Activated T-cell treated with anti-CD3 and anti-CD28 coated beads for 1 hour (primary cell): Measurements from ENCODE around the gene CDA.
A peak's percentile ranks its signal among the peaks of the same experiment; 100 is the strongest.

ENCODE experiments used
- DNase-seq: peaks from one replicate; pipeline ENCODE4 v3.0.0-alpha.2; 2020; ENCODE audit warnings: low read depth

CDA gene

GRCh38 chr1:20615946-20616846 lies 27.3 kb downstream of the CDA start:
- no peak for DNase-seq

GRCh38 chr1:20616847-20617487 lies 28.1 kb downstream of the CDA start:
- no peak for DNase-seq

- no peak for DNase-seq
These were observed 29.7 kb downstream of the CDA start for GRCh38 chr1:20618550-20618949.

GRCh38 chr1:20619999-20620398 lies 31.1 kb downstream of the CDA start:
- no peak for DNase-seq

DNA sequence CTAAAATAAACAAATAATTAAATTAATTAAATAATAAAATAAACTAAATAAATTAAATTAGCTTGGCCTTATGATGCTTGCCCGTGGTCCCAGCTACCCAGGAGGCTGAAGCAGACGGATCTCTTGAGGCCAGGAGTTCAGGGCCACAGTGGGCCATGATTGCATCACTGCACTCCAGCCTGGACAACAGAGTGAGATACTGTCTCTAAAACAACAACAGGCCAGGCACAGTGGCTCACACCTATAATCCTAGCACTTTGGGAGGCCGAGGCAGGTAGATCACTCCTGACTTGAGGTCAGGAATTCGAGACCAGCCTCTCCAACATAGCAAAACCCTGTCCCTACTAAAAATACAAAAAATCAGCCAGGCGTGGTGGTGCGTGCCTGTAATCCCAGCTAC lies 32.1 kb downstream of the CDA start:
- no peak for DNase-seq

DNA sequence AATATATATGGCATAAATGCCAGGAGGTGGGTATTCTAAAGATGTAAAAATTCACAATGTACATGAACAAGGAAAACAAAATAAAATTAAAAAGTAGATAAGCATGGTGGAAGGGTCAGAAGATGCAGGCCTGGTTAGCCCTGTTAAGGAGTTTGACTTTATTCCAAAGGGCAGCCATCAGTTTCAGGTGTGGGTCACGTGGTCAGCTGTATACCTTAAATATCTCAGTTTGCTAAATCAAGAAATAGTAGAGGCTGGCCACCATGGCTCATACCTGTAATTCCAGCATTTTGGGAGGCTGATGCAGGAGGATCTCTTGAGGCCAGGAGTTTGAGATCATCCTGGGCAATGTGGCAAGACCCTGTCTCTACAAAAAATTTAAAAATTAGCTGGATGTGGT lies 35.8 kb downstream of the CDA start:
- DNase-seq: no peak

DNA sequence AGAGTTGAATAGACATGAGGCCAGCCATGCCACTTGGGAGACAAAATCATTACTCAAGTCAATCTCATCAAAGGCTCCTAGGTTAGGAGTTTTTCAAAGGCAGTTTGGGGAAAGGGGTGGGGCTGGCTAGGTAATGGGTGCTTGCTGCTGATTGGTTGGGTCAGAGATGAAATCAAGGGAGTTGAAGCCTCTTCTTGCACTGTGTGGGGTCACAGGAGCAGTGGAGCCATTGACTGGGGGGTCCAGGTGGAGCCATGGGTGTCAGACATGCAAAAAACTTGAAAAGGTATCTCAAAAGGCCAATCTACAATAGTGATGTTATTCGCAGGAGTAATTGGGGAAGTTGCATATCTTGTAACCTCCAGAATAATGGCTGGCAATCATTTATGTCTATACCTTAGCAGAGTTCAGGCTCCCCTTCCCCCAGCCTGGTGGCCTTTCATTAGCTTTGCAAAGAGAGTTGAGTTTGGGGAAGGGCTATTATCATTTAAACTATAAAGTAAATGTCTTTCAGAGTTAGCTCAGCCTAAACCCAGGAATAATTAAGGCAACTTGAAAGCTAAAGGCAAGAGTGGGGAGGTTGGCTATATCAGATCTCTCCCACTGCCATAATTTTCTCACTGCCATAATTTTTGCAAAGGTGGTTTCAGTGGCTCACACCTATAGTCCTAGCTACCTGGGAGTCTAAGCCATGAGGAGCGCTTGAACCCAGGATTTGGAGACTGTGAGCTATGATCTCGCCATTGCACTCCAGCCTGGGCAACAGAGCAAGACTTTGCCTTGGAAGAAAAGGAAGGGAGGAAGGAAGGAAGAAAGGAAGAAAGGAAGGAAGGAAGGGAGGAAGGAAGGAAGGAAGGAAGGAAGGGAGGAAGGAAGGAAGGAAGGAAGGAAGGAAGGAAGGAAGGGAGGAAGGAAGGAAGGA lies 36.5 kb downstream of the CDA start:
- DNase-seq: no peak

GRCh38 chr1:20626098-20626427 lies 37.2 kb downstream of the CDA start:
- no peak for DNase-seq

DNA sequence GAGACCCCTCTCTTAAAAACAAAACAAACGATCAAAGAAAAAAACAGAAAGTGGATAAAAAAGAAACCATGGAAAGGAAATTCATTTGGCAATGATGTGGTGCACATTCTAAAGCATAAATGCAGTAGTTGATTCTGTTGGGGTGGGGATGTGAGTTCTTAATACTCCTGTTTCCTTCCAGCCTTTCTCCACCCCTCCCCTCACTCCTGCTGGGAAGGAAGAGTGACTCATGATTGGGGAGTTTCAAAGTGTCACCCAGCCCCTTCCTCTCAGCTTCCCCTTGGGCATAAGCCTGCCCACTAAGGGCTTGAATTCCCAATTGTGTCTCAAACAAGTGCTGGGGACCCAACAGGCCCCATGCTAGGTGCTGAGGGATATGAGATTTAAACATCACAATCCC lies 37.6 kb downstream of the CDA start:
- no peak for DNase-seq

- no peak for DNase-seq
These were observed 41.8 kb downstream of the CDA start for GRCh38 chr1:20630729-20631128.

DNA sequence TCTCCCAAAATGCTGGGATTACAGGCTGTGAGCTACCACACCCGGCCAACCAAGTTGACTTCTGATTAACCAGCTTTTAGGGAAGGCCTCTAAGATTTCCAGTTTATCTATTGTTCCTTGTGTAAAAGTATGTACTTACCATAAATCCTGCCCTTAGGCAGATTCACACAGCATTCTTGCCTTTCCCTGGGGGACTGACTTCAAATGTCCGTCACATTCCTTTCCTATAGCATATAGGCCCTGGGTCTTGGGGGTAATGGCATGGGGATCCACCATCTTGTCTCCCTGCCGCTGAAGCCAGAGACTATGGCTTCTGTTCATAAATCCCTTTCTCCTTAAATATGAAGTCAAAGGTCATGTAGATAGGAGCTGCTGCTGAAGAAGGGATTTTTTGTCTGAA lies 43.5 kb downstream of the CDA start:
- no peak for DNase-seq

DNA sequence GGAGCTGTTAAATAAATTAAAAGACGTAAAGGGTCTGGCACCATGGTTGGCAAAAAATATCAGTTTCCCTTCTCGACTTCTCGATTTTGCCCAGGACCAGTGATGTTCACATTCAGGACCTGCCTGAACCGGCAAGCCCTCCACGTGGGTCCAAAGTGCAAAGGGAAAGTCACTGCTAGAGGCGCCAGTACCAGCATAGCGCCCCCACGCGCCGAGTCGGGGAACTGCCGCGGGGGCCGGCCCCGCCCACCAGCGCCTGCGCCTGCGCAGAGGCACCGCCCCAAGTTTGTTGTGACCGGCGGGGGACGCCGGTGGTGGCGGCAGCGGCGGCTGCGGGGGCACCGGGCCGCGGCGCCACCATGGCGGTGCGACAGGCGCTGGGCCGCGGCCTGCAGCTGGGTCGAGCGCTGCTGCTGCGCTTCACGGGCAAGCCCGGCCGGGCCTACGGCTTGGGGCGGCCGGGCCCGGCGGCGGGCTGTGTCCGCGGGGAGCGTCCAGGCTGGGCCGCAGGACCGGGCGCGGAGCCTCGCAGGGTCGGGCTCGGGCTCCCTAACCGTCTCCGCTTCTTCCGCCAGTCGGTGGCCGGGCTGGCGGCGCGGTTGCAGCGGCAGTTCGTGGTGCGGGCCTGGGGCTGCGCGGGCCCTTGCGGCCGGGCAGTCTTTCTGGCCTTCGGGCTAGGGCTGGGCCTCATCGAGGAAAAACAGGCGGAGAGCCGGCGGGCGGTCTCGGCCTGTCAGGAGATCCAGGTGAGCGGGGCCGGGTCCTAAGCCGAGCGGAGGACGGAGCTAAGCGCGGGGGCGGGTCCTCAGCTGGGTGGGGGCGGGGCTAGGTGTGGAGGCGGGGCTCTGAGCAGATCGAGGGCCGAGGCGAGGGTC lies 44.5 kb downstream of the CDA start, which contains the start of gene PINK1:
TSS of gene PINK1 (plus strand) at position 269 of the 875 bp plus-strand sequence. CDS start at position 360, 91 bp downstream.
- DNase-seq: peak; percentile 82

GRCh38 chr1:20634065-20634593 lies 45.2 kb downstream of the CDA start:
- no peak for DNase-seq

GRCh38 chr1:20634594-20635084 lies 45.7 kb downstream of the CDA start:
- DNase-seq: no peak

GRCh38 chr1:20636785-20637347 lies 48.0 kb downstream of the CDA start:
- no peak for DNase-seq

GRCh38 chr1:20640183-20640597 lies 51.3 kb downstream of the CDA start:
- peak; percentile 34 for DNase-seq

DNA sequence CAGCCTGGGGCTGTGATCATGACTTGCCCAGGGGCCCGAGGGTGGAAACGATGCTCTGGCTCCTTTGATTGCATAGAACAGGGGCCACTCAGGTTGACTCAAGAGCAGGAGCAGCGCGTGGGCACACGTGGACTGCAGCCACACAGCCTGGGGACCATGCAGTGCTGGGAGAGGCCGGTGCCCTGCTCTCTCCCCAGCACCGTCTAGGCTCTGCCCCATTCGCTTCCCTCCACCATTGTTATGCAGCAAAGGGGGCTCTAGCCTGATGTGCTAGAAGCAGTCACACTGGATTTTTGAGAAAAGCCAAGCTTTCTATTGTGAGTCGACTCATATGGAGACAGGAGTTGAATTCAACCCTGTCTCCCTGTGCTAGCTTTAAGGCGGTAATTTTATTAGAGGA lies 53.1 kb downstream of the CDA start:
- DNase-seq: no peak

DNA sequence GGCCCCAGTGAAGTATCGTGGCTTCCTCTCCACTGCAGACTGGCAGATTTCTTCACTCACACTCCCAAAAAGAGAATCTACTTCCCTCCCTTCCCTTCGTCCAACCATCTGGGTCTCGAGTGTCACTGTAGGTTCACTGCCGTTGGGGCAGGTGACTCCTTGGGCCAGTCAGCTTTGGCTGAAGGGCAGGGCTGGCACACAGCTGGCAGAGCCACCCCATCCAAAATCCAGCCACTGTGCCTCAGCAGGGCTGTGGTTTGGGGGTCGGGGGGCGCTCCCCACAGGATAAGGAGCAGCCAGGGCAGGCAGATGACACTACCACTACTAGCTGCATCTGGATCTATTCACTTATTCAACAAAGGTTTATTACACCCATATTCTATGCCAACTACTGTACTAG lies 54.2 kb downstream of the CDA start:
- no peak for DNase-seq

- DNase-seq: no peak
These were observed 55.5 kb downstream of the CDA start for GRCh38 chr1:20644416-20644815.

DNA sequence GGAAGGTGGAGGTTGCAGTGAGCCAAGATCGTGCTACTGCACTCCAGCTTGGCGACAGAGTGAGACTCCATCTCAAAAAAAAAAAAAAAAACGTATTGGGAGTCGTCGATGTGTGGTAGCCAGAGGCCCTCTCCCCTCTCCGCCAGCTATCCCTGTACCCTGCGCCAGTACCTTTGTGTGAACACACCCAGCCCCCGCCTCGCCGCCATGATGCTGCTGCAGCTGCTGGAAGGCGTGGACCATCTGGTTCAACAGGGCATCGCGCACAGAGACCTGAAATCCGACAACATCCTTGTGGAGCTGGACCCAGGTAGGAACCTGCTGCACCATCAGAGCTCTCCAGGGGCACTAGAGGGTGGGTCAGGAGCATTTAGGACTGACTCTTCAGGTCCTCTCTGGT lies 56.5 kb downstream of the CDA start:
- DNase-seq: no peak

DNA sequence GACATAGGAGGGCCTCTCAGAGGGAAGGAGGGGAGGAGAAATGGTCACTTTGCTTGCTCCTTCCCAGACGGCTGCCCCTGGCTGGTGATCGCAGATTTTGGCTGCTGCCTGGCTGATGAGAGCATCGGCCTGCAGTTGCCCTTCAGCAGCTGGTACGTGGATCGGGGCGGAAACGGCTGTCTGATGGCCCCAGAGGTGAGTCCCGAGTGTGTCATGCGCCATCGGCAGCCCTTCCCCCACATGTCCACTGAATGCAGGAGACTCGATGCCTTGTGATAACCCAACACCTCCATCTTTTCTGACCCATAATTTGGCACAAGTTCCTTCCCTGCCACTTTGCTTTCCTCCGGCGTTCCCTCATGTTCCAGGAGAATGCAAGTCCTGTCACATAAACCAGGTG lies 59.5 kb downstream of the CDA start:
- DNase-seq: no peak
